NCI-H82 treated with DMSO at 0.1 percent for 48 hours (cell line): ENCODE results near the gene ACTBL2.
"Not testable (repeated sequence)": the region's sequence is repeated elsewhere in the genome, so short reads cannot be mapped to it uniquely, and the experiment has no call there.

Experiments used
- DNase-seq: peaks from one replicate; lab custom pipeline; 2025; ENCODE audit not compliant: unreplicated experiment; lab: John Stamatoyannopoulos, UW

The ACTBL2 gene

DNA sequence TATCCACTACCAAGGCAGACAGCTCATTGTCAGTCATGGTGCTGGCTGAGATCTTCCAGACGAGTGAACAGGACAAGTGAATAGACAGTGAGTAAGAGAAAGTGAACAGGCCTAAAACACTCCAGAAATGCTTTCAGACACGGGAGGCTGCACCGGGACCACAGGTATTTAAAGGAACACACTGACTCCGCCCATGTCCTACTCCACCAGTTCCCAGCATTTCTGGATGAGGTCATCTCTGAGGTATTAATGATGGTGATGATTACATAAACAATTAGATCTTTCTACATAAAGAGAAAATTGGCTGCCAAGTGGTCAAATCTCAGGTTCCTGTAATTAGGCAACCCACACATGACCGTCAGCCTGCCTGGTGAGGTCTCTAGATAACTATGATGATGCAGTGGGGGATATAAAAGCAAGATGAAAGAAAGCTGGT lies at the start of gene ACTBL2:
Gene ACTBL2 (minus strand): TSS at position 141 of the 436 bp plus-strand sequence. CDS start 104 bp downstream, at position 37.
- DNase-seq = no peak

DNA sequence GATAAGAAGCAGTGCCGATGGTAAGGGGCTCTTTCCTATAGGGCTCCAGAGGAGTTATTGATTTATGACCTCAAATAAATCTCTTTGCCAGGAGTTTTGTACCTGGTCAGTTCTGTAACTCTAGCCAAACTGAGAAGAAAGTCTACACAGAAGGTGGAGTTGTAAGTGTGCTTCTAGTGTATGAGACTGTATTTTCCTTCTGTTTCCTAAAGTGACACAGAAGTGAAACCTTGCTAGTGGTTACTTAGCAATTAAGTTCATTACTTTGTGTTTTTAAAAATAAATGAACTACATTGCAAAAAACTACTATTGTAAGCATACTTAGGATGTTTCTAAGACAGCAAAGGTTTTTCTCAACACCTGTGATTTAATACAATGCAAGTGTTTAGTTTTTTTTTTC lies 48.7 kb upstream of the ACTBL2 start:
- DNase-seq = no peak

DNA sequence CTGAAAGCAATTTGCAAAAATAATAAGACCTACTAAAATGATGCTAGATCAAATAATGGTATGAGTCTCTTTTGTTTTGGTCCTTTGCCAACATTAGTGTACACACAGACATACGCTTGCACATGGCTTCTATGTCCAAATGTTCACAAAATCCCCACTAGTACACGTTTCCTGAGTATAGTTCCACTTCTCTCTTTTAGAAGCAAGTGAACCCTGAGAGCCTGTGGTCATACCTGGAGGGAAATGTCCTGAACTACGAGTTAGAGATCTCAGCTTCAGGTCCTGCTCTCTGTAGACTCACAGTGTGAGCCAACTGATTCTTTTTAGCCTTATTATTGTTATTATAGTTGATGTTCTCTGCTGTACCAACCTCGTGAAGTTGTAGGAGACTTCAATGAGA lies 47.3 kb upstream of the ACTBL2 start:
- DNase-seq = no peak

DNA sequence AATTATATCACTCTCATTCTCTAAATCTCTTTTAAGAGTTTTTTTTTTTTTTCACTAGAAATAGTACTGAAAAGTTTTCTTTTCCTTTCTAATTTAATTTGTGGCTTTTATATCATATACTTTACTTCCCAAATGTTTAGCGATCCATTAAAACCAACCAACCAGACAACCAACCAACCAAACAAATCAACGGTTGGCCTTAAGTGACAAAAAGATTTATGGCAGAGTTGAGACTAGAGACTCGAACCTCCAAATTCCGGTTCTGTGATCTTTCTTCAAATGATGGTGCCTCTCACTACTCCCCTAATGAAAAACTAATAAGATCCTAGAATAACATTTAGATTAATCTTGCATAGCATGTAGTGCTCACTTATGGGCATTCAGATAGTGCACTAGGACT lies 45.3 kb upstream of the ACTBL2 start:
- DNase-seq = no peak

DNA sequence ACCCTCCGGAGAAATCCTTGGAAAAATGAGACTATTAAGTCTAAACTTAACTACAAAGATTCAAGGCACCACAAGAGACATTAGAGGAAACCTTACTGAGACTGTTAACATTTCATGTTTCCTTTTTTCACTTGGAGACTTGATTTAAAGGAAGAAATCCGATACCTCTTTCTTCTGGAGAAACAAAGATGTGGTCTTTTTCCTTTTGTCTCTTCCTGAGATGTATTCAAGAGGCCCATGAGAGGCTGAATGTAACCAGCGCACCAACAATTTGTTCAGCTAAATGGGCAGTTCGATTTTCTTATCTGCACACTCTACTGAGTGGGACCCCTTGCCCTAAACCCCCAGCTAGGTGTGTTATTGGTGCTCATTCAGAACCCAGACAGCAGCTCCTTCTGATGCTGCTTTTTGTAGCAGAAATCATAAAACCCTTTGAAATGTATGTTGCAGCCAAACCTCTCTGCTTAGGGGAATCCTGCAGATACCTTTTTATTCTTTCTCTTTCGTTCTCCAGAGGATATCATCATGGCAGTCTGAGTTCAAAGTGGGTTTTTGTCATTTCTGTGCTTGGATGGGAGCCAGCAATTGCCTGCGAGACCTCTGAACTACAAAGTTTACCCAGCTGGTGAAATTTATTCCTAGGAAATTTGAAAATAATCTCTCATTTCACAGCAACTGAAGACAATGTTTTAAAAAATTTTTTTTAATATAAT lies 41.9 kb upstream of the ACTBL2 start:
- no peak for DNase-seq

DNA sequence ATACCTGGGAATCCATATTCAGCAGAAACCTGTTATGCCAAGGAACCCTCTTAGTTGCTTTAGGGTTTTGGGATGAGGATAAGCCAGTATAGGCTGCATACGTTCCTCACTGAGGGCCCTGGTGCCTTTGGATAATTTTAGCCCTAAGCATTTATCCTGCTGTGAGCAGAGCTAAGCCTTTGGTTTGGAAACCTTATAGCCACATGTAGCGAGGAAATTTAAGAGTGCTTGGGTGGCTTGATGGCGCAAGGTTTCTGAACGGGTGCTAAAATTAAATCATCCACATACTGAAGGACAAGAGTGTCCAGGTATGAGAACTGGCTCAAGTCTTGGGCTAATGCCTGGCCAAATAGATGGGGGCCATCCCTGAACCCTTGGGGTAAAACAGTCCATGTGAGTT lies 39.9 kb upstream of the ACTBL2 start:
- DNase-seq = not testable (repeated sequence)

DNA sequence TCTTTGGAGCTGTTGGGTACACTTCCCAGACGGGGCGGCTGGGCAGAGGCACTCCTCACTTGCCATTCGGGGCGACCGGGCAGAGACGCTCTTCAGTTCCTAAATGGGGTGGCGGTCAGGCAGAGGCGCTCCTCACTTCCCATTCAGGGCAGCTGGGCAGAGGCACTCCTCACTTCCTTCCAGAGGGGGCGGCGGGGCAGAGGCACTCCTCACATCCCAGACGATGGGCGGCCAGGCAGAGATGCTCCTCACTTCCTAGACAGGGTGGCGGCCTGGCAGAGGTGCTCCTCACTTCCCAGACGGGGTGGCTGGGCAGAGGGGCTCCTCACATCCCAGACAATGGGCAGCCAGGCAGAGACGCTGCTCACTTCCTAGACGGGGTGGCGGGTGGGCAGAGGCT lies 35.8 kb upstream of the ACTBL2 start:
- DNase-seq = not testable (repeated sequence)

DNA sequence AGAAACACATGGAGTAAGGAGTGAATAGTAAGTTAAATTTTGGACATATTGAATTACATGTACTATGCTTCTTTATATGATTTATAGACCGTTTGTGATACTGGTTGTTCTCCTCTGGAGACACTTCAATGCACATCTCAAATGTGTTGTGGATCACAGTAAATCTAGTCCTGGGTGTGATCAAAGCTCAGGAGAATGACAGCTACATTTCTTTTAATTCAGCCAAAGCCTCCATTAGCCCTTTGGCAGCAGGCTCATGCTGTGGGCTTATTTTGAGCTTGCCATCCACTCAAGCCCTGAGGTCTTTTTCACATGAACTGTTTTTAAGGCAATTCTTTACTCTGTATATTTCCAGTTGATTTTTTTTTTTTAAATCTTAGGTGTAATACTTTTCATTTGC lies 34.6 kb upstream of the ACTBL2 start:
- no peak for DNase-seq

DNA sequence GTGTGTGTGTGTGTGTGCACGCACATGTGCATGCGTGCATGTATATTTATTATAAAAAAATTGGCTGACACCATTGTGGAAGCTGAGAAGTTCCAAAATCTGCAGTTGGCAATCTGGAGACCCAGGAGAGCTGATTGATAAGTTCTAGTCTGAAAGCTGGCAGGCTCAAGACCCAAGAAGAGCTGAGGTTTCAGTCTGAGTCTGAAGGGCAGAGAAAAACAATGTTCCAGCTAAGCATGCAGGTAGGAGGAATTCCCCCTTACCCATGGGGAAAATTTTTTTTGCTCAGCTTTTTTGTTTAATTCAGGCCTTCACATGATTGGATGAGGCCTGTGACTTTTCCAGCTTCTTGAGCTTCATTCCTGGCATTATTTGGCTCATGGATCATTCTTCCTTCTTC lies 31.2 kb upstream of the ACTBL2 start:
- no peak for DNase-seq

DNA sequence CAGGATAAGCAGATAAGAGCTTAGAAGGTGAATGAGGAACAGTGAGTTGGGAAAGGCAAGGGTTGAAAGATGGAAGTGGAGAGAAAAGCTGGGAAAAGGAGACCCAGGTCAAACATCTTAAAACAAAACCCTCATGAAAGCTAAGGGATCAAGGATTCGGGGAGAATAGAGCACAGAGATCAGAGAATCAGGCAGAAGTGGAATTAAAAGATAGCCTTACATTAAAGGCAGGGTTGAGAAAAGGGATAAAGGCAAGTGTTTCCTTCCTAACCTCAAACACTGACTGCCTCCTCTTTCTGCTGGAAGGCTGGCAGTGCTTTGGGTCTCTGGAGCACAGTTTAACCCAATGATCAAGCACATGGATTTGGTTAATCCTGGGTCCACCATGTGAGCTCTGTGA lies 28.7 kb upstream of the ACTBL2 start:
- DNase-seq = no peak

DNA sequence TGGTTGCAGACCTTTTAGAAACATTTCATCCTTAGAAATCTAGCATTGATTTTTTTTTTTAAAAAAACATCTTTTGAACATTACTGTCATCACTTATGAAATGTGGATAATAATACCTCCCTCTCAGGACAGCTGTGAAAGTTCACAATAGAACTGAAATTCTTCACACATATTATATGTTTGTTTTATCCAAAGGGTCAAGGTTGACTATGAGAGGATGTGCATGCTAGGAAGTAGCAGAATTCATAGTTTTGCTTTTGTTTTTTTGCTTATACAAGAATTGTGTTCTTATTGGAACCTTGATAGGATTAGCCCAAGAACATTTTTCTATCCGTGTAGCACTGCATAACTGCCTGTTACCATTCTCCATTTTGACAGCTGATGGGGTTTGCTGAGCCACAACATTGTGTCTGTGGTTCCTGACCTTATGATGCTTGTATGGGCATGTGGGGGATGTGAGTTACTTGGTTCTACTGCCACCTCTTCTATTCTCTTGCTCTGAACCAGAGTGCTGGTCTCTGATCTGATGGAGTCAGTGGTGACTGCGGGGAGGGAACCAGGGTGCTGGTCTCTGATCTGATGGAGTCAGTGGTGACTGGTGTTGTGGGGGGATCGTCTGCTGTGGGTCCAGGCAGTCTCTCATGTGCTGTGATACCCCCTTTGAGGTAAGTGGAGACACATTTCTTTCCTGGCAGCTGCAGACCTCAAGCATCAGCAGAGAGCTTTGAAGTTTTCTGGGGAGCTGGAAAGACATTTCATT lies 27.1 kb upstream of the ACTBL2 start:
- no peak for DNase-seq

DNA sequence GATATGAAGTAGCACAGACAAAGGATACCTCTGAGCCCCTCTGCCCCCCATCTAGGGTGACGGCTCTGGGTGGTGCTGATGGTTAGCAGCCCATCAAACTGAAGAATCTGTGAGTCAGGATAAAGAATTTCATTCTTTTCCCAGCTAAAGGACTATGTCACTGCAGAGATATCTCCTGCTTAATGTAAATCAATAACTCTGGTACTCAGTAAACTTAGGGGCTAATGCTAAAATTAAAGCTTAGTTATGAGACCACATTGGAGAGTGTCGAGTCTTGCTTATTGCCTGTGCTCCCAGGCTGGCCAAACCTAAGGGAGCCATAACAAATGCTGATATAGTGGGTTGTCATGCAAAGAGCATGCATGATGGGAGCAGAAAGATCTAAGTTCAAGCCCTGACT lies 25.6 kb upstream of the ACTBL2 start:
- DNase-seq = no peak

DNA sequence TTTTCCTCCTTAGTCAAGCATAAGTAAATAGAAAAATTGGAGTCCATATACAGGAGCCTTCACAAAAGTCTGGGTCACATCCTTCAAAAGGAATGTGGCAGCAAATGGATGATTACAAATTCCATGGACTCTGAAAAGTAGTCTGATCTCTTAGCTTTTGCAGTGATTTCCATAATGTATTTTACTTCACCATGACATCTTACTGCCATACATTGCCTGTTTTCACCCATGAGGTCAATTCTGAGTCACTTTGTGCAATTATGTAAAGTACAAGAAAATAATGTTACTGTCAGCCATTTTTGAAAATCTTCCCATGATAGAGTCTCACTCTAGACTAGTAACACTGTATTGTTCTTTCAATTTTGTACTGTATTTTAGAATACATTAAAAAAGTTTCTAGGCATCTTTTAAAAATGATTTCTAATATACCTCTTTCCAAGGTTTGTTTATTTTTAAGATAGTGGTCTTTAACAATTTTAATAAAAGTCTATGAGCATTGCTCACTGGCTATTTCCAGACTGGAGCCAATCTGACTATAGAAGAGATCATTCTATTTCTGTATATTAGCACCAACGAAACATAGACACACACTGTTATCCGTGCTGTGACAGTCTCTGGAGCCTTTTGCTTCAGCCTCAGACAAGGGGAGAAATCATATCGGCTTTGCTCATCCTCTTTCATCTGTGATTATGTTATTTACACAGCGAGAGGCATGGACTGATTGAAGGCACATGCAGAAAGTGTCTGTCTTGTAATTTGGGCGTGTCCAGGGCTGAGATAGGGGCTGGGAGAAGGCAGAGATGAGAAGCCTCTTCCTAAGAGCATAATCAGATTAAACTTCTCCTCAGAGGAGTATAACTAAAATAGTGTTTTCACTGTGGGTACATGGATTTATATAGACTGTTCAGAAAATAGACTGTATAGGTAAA lies 22.9 kb upstream of the ACTBL2 start:
- DNase-seq = peak; percentile 77

DNA sequence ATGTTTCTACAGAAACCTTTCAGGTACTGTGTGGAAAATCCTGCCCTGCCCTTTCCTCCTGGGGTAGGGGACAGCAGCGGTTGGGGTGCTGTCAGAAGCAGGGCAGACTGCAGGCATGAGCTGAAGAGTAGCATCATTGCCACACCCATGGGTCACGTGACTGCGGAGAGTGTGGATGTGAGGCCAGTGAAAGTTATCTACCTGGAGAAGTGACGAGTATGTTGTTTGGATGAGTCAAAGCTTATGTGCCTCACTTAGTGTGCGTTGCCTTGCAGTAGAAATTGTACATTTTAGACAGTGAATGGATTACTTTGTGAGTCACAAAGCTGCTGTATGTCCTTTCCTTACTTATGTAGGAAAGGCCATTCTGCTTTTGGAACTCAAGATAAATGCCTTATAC lies 21.7 kb upstream of the ACTBL2 start:
- no peak for DNase-seq

DNA sequence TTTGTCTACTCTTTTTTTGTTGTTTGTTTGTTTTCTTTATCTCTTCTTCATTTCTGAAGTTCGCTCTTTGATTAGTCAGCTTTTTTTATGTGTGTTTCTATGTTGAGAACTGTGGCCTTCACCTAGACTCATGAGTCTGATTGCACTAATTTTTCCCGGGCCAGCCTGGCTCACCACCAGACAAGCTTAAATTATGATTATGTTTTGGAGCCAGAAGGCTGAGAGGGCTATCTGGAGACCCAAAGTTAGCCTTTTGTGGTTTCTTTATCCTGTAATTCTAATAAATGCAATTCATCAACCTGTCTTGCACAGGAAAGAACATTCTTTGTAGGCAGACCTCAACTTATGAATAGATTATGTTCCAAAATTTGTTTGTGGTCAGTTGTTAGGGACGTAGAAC lies 20.8 kb upstream of the ACTBL2 start:
- DNase-seq = no peak

DNA sequence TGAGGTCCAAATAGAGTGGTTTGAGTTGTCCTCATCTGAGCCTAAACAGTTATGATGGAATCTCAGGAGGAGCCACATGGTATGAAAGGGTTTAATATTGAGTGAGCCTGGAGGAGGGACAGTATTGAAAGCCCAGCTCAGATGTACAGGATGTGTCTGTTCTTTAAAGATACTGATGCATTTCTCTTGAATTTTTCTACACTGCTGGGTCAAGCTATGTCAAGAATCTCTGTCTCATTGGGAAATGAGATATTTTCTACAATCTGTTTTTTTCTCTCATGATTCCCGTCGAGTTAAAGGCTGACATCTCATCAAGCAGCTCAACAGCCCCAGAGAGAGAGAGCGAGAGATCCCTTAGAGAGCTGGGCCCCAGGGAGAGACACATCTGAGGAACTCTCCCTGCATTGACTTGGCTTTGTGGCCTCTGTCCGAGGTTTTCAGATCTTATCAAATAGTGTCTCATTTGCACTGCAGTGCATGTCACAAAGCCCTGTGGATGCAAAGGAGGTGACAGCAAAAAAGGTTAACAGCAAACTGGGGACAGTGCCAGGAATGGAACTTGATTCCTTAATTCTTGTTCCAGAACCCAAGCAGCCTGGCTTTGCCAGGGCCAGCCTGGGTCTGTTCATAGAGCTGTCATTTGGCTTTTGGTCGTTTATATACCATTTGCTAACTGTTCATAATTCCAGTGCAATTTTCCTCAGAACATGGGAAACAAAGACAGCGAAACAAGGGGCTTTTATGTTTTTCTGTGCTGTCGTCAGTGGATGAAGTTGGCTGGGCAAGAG lies 19.0 kb upstream of the ACTBL2 start:
- no peak for DNase-seq

DNA sequence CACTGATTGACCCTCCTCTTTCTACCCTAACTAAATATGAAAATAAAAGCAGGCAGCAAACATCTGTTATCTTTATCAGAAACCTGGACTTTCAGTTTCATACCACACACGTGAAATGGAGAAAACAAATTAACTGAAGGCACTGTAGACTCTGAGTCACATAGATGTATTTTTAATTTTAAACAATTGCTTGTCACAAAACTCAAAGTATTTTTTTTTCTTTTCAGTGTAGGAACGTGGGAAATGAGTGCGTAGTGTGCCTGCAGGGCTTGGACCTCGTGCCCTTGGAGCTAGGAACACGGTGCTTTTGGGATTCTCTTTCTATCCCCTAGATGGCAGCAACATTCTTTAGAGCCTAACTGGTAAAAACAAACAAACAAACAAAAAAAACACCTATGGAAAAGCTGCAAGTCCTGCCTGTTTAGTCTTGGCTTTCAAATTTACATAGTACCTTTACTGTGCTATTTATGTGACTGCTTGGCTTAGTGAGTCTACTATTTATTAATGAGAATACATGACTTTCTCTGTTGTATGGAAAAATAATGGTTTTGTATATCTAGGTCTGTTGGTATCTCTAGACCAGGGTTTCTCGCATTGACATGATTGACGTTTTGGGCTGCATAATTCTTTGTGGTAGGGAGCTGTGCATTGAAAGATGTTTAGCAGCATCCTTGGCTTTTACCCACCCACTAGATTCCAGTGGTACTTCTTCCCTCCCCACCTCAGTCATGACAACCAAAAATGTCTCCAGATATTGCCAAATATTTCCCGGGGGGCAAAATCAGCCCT lies 16.8 kb upstream of the ACTBL2 start:
- DNase-seq = peak; percentile 65

DNA sequence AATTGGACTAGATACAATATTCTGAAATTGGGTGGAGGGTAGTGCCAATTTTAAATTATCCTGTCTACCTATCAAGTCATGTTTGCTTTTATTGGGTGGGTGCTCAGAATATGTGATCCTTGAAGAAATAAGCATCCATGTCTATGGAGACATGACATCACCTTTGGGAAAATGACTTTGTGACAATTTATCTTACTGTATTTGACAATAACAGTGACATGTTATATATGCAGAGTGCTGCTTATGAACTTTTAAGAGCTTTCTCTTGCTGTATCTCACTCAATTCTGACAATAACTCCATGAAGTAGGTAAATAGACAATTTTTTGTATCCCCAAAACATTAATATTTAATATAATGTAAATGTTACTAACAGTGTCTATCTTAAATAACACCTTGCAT lies 15.1 kb upstream of the ACTBL2 start:
- DNase-seq = no peak

DNA sequence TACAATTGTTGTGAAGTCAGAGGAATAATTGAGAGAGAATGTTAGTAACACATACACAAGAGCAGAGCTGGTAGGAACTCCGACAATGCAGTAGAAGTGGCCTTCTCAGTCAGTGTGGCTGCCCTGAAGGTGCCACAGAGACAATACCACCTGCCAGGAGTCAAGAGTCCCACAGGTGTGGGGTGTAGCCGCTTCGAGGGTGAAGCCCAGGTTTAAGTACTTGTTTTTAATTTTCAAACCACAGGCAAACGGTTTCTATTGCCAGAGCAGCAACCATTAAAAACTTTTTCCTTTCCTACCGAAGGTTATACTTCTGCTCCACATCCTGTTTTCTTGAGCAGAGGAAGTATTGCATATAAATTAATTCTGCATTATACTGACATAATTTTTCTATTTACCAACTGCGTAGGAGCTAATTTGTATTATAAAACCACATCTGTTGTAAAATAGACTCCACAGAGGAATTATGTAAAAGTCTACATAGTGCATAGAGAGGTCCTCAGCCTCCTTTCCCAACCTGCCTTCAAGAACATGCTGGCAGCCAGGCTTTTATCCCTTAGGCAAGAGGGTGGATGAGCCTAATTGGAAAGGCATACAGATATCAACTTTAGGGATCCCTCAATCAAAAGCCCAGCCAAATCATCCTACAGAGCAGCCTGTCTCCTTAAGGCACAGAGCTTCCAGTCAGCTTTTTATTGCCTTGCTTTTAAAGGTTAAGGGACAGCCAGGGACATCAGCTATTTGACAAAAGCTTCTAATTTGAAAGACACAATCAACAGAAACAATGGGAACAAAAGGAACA lies 12.9 kb upstream of the ACTBL2 start:
- DNase-seq = no peak
